ENCODE data around the gene NRXN3.
"Not testable (repeated sequence)": the region's sequence is repeated elsewhere in the genome, so short reads cannot be mapped to it uniquely, and the experiment has no call there.

NRXN3 gene

GRCh38 chr14:79080040-79080439 lies 909.9 kb downstream of the NRXN3 start:
- intact Hi-C loops (cut with DNase I): no loop called here
- no peak for DNase-seq

DNA sequence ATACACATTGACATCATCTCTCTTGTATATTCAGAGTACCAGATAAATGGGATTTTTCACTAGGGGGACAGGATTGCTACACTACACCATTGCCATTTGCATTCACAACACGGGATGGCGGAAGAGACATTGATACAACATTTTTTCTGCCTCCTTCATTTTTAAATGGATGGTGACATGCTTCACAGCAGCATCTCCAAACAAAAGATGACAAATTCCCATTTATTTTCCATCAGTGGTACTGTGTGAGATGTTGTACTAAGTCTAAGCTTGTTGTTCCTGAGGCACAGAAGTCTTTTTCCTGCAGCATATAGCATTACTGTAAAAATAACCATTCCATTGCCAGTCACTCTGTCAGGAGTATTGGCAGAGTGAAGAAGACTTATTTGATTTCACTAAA lies 912.7 kb downstream of the NRXN3 start:
- intact Hi-C loops (cut with DNase I): no loop called here
- DNase-seq: no peak

- intact Hi-C loops (cut with DNase I): no loop called here
- DNase-seq: no peak
These were observed 913.2 kb downstream of the NRXN3 start for GRCh38 chr14:79083356-79083755.

GRCh38 chr14:79084861-79085260 lies 914.7 kb downstream of the NRXN3 start:
- DNase-seq: no peak
- intact Hi-C loops (cut with DNase I): no loop called here

- no peak for DNase-seq
- intact Hi-C loops (cut with DNase I): no loop called here
These were observed 919.4 kb downstream of the NRXN3 start for GRCh38 chr14:79089576-79089975.

DNA sequence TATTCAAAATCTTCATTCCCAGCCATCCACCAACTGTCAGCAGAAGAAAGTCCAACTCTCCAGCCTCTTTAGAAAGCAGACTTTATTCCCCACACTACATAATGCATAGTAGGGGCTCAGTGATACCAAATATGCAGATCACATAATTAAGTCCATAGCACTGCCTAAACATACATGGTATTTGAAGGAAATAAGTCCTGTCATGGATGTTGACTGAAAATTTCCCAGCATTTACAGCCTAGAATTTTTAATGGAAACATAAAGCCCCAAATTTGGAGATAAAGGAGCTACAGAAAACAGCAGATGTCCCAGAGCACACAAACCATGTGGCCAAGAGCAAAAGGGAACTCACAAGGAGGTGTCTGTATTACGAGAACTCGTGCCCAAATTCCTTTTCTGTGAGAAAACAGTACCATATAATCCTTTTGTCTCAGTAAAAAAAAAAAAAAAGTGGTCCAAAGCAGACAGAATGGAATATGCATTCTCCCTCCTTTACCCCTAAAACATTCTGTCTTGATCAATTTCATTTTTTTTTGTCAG lies 920.5 kb downstream of the NRXN3 start:
- intact Hi-C loops (cut with DNase I): no loop called here
- DNase-seq: no peak

DNA sequence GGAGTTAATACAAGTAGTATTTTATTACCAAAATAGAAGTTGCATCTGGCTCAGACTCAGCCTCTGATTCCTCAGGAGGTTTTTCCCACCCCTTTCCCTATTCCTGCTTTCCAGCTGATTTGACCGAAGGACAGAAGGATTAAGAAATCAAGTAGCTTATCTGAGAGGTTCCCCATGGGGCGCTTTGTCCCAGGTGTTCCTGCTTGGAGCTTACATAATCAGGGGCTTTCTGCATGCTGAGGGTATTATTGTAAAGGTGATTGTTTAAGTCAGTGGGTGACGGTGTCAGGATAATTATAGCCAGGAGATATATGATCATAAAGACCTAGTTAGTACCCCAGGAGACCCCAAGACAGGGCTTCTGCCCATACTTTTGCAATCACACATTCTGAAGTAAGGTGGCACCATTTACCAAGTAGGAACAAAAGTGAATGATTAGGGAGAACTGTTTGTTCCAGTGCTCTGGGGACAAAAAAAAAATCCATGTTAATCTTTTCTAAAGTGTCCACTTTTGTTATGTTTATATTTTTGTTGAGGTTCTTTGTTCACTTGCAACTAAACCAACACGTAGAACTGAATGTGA lies 921.3 kb downstream of the NRXN3 start:
- DNase-seq: no peak
- intact Hi-C loops (cut with DNase I): no loop called here

GRCh38 chr14:79093531-79093930 lies 923.4 kb downstream of the NRXN3 start:
- no peak for DNase-seq
- intact Hi-C loops (cut with DNase I): no loop called here

GRCh38 chr14:79094951-79095350 lies 924.8 kb downstream of the NRXN3 start:
- no peak for DNase-seq

DNA sequence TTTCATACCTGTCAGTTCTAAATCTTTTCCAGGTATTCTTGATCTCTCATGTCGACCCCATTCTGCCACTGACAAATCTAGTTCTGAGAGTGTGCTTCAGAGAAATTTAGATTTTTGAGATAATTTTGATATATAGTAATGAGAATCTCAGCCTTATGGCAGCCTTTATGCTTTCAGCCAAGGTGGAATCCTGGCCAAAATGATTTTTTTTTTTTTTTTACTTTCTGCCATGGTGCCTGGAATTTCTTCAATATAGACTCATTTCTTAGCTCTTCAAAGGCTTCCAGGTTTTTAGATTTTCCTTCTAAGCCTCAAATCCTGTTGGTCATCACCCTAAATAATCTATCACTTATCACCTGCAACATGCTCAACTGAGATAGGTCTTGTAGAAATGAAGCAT lies 926.6 kb downstream of the NRXN3 start:
- intact Hi-C loops (cut with DNase I): no loop called here
- DNase-seq: no peak

More at GRCh38 chr14:79094951-79095350, 924.8 kb downstream of the NRXN3 start:
- intact Hi-C loops (cut with DNase I): no loop called here

DNA sequence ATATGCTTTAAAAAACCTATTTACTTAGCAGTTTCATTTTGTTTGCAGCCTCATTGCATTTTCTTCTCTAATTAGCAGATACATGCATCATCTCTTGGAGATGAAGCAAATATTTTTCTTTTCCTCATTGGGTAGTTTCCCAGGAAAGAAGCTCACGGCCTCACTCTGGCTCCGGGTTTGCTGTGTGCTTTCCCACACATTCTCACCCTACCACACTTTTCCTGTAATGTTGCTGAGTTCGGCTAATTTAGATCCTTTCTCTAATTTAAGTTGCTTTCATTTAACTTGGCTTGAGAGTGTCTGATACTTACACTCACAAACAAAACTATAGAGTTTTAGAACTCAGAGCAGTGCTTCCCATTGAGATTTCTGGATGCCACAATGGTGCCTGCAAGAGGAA lies 928.2 kb downstream of the NRXN3 start:
- intact Hi-C loops (cut with DNase I): no loop called here
- no peak for DNase-seq

- intact Hi-C loops (cut with DNase I): no loop called here
- DNase-seq: no peak
These were observed 930.4 kb downstream of the NRXN3 start for GRCh38 chr14:79100578-79100977.

DNA sequence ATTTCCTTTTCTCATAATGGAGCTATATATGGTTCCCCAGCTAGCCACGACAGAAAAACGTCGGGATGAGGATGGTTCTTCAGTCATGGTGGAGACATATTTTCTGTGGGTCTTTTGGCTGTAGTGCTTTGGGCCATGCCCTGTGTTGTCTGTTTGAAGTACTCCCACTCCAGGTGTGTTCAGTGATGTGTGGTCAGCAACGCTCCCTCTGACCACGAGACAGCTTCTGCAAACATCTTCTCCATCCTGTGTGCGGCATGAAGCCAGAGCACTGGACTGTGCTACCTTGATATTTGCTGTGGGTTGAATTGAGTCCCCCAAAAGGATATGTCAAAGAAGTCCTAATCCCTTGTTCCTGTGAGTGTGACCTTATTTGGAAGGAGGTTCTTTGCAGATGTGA lies 931.2 kb downstream of the NRXN3 start:
- intact Hi-C loops (cut with DNase I): no loop called here
- DNase-seq: peak in 1 of 10 donors; percentile 56

DNA sequence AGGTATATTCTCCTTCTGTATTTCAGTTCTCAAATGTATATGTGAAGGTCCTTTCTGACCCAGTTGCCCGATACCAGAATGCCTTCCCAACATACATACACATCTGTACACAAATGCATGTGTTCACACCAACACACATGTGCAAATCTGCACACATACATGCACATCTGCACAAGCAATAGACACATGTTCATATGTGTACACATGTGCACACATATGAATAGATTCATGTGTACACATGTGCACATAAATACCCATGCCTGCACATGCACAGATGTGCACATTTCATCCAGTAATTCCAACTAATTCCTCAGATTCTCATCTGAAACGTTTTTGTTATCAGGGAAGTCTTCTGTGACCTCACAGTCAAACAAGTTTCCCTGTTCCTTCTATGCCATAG lies 933.6 kb downstream of the NRXN3 start:
- no peak for DNase-seq
- intact Hi-C loops (cut with DNase I): no loop called here

DNA sequence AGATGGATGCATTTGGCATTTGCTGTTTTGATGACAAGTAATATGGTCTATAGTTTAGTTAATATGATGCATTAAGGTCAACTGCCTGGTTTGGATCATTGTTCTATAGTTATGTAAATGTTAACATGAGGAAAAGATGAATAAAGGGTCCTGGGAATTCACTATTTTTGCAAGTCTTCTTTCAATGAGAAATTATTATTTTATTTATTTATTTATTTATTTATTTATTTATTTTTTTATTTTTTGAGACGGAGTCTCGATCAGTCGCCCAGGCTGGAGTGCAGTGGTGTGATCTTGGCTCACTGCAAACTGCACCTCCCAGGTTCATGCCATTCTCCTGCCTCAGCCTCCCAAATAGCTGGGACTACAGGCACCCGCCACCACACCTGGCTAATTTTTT lies 940.4 kb downstream of the NRXN3 start:
- intact Hi-C loops (cut with DNase I); DNase-seq: not testable (repeated sequence)

DNA sequence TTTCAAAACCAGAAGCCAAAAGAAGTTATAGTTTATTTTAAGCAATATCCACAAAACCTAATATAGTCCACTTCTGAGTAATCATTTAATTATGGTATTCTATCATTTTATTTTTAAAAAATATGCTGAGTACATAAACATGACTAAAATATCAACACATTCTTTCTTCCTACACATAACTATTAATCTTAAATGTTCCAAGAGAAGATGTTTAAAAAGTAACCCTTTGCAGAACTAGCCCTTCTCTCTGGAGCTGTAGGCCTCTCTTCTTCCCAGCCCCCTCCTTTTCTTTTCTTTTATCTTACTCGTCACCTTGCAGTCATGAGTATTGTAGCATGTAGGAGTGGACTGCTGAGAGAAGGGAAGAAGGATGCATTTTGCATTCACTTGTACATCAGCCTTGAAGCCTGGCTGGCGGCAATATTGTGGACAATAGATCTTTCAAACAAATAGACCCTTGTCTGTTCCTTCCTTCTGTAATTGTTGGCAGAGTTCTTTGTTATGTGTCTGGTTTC lies 941.9 kb downstream of the NRXN3 start:
- DNase-seq: no peak
- intact Hi-C loops (cut with DNase I): no loop called here

GRCh38 chr14:79117561-79117960 lies 947.4 kb downstream of the NRXN3 start:
- no peak for DNase-seq
- intact Hi-C loops (cut with DNase I): no loop called here

DNA sequence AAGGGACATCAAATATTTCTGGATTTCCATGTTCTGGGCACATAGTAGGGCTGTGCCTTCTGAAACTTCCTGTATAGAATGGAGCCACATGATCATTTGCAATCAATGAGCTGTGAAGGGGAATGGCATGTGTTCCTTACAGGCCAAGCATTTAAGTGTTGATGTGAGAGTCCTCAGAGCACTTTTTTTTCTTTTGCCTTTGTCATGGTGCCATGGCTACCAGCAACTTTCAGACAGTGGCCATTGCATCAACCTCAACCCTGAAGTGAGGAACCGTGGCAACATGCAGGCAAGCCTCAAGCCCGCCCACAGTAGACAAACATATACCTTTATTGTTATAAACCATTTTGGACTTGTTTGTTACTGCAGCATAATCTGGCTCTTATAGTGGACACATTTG lies 948.1 kb downstream of the NRXN3 start:
- no peak for DNase-seq
- intact Hi-C loops (cut with DNase I): no loop called here

- intact Hi-C loops (cut with DNase I): no loop called here
- no peak for DNase-seq
These were observed 964.2 kb downstream of the NRXN3 start for GRCh38 chr14:79134361-79134760.

DNA sequence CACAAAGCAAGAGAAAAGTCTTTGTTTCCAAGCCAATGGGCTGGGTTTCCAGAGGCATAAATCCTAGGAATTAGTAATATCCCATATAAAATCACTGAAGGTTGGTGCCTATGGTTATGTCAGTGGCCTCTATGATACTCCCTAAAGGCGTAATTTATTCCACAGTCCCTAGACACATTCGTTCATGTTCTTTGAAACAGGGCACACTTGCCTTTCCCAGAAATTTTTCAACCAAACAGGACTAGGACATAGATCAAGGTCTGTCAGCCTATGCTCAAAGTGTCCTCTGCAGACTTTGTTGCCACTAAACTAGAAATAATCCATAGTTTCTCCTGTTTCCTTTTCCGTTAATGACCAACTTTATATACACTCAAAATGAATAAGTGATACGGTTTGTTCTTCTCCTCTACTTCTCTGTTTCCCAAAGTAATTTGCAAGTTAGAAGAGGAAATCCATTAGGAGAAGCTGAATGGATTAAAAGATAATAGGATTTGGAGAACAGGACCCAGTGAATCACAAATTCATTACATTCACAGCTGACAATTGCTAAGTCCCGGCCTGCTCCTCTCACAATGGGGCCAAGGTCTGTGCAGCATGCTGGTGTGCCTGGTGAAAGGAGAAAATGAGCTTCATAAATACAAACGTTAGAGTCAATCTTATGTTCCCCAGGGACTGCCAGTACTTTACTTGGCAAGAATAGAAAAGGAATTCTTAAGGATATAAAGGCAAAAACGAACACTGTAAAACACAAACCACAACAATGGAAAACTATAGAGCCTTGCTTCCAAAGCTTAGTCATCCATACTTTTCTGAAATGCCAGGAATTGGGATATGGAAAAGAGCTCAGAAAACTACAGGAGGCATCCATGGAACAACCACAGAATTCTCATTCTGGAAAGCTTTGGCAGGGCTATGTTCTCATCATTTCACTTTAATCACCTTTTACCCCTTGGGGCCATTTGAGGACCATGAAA lies 966.2 kb downstream of the NRXN3 start:
- DNase-seq: peak in 2 of 10 donors; percentile 49 to 62
- intact Hi-C loops (cut with DNase I): no loop called here

GRCh38 chr14:79137045-79137430 lies 966.9 kb downstream of the NRXN3 start:
- DNase-seq: no peak

DNA sequence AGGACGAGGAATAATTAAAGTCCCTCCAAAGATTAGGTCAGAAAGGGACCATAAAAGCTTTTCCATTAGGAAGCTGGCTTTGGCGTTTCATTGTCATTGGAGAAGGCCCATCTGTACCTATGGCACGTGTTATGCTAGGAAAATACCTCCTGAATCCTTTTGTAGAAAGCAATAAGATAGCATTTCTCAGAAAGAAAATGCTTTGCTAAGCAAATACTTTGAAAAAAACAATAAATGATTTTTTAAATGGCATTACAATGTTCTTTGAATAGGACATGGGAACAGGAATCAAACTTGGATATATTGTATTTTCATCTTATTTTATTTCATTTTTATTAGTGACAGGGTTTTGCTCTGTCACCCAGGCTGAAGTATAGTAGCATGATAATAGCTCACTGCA lies 967.7 kb downstream of the NRXN3 start:
- intact Hi-C loops (cut with DNase I): no loop called here
- no peak for DNase-seq

More at GRCh38 chr14:79137045-79137430, 966.9 kb downstream of the NRXN3 start:
- intact Hi-C loops (cut with DNase I): no loop called here
